HG03097 (cell line): ENCODE results near the gene CAMK2D.

Experiments
- ATAC-seq: cut with Tn5 transposase; IDR thresholded peaks from one replicate; pipeline ENCODE4 v1.9.1; 2021; ENCODE audit not compliant: unreplicated experiment, low FRiP score

Gene CAMK2D

DNA sequence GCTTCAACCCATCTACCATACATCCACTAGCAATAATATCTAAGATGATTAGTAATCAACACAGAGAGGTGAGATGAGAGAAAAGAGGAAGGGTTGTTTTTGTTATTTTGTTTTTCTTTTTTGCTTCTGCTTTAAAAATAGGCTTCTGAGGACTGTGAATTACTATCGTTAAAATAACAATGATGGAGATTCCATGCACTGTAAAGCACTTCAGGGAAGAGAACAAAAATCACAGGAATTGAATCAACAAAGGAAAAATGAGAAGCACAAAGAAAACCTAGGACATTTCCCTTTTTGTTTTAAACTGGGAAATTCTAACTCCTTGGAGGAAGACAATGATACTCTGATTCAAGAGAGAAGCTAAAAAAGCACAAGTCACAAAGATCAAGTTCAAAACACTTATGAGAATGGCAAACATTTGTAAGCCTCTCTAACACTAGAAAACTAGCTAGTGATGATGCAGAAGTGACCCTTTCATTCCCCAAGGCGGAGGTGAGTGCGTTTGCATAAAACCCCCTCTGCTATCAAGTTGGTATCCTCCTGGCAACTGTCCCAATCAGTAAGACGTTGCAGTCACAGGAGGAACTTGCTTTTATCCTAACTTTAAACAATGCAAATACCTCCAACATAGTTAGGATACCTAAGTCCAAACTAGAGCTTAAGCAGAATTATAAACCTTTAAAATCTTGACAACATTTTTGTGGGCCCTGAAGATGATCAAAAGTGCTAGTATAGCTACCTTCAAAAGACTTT, 308.5 kb downstream of the CAMK2D start:
- no peak for ATAC-seq

DNA sequence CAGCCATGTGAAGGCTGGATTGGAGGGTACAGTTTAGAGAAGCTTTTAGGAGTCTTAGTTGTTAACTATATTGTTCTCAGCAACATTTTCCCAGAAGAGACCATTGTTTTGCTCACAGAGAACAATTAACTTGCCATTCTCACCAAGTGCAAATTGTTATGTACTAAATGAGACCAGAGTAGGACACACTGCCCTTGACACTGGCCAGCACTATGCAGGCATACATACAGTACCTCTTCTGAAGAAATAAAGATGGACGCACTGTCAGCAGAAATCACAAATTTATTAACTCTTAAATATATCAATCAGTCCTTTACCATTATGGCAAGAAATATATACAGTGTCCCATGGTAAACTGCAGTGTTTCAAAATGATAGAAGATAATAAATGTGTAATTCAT, 309.4 kb downstream of the CAMK2D start:
- ATAC-seq = no peak

DNA sequence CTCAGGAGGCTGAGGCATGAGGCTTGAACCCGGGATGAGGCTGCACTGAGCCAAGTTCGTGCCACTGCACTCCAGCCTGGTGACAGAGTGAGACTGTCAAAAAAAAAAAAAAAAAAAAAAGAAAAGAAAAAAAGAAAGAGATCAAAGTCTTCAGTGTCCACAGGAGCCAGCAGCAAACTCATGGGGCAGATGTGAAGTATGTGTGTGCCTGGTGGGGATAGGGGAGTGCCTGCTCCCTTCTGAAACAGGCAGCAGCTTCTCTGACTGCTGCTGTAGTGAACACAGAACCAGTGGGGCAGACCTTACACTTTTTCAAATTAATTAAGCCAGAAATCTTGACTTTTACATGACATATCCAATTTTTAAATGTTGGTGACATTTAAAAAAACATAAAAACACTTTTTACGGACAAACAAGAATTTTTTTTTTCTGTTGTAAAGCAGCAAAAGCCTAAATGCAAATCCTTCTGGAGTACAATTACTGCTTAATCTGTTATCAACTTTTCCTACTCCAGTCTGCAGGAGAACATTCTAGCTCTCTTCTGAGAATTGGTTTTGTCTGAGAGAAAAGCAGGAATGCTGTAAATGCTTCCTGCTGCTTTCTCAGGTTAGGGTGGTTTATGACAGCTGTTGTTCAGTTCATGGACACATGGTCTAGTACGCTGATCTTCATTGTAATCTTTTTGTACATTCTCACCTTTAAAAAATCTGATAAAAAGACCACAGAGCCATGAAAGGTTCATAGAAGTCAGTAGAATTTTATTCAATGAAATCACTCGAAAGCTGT, 311.1 kb downstream of the CAMK2D start:
- ATAC-seq = no peak

DNA sequence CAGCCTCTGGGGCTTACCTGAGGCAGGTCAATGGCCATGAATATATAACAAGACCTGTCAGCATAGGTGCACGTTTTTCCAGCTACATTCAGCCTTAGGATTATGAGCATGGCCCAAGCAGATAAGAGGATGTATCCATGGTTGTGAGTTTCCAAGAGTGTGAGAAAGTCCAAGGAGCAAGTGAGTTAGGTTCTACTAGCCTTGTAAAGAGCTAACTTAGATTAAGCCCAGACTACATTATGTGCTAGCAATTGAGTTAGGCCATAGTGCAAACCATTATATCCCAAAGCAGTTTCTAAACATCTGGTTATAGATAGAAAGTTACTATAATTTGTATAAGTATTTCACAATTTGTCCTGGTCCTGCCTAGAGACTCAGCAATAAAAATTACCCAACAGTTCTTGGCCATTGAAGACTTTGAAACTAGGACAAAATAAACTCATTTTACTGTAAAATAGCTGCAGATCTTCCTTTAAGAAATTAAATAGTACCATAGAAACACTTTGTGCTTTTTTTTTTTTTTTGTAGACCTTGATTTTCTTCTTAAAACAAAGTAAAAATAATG, 312.0 kb downstream of the CAMK2D start:
- ATAC-seq = no peak

DNA sequence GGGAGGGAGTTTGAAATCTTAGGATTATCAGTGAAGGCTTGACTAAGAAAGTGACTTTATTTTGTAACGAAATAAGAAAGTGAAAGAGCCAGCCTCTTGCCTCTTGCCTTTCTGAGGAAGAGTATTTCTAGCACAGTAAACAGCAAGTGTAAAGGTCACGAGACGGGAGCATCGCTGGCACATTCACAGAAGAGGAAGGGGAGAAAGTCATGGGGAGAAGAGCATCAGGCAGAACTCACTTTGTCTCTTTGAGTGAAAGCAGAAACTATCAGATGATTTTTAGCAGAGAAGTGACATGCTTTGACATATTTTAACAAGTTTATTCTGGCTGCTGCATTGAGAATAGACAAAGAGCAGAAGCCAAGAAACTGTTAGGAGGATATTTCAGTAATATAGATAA, 313.8 kb downstream of the CAMK2D start:
- ATAC-seq = no peak

DNA sequence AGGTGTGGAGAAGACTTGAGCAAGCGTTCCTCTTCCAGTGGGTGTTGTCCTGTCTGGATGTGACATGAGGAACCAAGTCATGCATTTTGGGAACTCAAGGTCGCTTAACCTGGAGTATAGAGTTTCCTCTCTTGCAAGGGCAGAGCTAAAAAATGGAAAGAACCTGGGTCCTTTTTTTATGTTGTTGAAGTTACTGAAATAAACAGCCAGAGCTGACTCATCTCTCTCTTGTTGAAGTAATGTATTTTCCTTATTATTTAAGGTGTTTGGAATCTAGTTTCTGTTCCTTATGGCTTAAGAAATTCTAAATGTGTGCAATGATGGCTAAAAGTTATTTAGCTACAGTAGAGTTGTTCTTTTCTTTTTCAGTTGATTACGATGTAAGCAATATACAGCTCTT, 314.5 kb downstream of the CAMK2D start:
- ATAC-seq = no peak

DNA sequence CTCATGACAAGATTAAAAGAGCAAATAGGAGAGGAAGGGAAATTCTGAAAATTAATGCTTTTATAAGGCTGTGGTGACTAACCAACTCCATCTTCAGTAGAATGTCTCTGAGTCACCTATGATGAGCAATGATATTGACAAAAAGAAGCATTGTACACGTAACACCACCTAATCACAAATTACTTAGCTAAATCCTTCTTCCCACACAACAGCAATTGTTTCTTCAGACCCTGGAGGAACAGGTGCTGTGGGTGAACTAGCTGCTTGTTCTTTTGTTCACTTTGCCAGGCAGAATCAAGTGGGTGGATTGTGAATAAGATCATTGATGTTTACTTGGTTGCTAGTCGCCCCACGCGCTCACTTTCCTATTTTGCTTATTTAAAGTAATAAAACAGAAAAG, 315.5 kb downstream of the CAMK2D start:
- ATAC-seq = no peak

DNA sequence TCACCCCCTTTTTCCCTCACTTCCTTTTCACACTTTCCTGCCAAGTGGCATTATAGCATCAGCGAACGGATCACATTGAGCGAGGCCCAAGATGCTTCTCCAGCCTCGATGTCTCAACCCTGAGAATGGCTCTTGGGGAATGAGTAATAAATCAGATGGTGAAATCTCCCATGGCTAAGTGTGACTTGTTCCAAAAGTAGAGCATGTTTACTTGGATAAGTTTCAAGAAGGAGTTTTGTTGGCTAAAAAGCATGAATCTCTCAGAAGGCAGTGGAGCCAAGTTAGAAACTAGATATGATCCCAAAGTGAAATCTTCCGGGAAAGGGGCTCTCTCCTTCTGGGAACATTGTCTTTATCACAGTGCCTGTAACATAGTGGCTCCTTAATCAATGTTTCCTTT, 316.3 kb downstream of the CAMK2D start:
- no peak for ATAC-seq

DNA sequence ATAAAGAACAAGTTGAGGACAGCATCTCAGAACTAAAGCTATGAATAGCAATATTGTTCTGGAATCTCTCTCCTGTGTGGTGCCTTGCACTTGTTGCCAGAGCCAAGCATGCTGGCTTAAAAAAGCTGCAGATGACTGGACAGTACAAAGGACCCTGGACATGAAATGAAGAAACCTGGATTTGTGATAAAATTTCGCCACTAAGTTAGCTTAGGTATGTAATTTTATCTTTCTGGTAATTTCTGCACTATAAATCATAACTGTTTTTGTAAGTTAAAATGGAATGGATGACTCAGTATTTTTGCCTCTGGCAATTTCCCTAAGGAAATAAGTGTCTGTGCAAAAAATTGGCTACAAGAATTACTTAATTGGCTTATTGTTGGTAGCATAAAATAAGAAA, 317.2 kb downstream of the CAMK2D start:
- ATAC-seq = no peak

DNA sequence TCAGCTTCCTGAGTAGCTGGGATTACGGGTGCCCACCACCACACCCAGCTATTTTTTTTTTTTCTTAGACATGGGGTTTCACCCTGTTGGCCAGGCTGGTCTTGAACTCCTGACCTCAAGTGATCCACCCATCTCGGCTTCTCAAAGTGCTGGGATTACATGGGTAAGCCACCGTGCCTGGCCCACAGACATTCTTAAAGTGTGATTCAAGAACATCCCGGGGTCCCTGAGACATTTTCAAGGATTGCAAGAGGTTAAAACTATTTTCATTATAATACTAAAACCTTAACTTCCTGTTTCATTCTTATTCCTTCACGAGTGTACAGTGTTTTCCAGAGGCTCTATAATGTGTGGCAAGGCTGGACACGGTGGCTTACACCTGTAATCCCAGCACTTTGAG, 318.7 kb downstream of the CAMK2D start:
- no peak for ATAC-seq

DNA sequence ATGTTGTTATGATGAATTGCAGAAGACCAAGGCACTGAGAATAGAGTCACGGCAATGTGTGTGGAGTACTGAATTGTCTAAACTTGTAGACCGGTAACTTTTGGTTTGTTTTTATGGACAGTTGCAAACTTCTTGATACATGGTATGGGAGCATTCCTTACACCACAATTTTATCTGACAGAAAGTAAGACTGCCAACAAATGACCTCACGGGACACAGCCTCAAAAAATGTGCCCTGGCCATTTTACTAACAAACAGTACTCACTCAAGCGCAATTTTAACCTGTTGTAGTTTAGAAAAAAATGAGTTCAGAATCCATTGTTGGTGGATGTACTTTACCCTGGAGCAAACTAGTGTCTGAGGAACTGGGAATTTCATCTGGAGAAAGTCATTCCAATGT, 321.2 kb downstream of the CAMK2D start:
- ATAC-seq = no peak

DNA sequence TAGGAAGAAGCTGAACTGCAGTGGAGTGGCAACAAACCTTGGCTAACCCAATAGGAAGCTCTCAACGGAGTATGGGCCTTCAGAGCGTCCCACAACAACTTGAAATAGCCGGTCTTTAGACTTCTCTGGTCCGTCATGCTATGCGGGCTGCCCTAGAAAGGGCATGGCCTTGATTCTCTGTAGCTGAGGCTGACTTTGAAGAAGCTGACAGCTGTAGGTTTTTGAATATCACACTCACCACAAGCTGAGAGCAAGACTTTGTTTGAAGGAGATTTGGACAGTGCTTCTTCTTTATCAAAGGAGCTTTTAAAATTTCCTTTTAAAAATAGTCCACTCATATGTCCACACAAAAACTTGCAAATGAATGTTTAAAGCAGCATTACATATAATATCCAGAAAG, 322.9 kb downstream of the CAMK2D start:
- ATAC-seq = no peak

DNA sequence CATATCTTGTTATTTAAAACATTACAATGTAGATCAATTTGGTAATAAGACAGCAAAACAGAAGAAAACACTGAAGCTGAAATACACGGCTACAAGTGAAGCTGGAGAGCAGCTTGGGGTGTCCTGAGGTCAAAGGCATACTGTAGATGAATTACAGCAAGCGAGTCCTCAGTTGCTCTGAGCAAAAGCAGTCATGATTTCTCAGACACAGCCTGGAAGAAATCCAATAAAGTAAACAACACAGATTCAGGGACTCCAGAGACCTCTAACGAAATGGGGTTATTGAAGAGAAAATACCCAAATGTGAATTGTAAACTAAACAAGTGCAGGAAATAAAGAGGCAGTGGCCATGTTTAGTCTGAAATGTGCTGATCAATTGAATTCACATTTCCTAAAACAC, 324.4 kb downstream of the CAMK2D start:
- ATAC-seq = no peak

DNA sequence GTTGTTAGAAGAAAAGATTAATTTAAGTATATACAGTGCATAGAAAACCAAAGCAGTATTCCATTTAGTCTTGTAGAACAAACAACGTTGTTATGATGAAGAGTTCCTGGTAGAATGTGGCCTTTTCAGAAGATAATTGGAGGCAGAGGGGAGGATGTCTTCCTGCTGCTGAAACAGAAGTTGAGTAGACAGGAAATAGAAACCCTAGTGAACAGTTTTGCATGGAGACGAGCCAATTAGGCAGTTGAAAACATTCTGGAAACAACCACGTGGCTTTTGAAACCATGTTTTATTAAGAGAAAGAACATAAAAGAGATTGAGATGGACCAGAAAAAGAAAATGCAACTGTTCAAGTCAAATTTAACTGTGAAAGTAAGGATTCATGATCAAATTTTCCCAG, 325.2 kb downstream of the CAMK2D start:
- ATAC-seq = no peak

DNA sequence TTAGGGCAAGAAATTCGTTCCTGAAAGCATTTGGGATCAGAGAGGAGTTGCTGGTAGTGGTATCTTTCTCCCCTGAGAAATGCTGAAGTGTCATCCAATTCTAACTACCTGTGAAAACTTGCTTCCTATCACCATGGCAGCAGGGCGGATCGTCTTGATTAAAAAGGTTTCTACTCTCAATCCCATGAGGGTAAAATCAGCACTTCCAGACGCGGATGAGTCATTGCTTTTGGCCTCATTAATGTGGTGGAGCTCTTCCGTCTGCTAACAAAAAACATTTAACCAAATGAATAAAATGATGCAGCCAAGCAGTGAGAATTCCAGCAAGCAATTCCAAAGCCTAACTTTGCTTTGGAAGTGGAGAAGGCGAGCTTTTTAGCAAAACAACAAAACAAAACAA, 325.6 kb downstream of the CAMK2D start:
- no peak for ATAC-seq

DNA sequence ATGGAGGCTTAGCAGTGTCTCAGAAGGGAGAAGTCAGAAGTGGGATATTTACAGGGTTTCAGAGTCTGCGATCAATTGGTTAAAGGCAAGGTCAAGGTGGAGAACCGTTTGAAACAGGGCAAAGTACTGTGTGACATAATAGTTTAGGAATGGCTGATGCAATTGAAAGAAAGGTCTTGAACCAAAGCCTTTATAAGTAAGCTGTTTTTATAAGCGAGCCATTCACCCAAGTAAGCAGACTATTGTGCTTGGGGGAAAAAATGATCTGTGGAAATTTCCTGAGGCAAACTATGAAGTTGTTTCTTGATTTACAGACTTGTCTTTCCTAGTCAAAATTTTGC, 327.3 kb downstream of the CAMK2D start:
- ATAC-seq = no peak

DNA sequence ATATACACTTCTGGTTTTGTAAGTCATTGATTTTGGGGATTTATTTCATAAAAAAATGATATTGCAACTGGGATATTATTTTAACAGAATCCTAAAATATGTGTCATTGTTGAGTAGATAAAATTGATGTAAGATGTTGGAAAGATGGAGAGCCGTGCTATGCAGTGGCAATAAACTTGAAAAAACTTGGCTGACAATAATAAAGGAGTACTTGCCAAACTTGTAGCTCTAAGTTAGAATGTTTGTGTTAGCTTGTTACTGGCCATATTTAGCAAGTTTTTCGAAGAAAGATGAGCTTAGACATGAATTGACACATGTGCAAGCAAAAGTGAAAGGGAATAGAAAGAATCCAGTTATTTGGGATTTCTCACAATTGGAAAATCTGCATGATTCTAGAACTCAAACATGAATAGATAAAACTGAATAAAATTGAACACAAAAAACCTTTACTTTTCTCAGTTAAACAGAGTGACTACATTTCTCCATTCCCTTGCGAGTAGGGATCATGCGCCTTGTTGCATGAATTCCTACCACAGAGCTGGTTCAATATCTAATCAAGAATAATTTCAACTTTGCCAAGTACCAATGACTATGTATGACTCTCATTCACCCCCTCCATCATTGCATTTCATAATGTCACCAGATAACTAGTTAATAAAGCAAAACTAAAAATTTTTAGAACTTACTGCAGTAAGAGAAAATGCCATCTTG, 327.8 kb downstream of the CAMK2D start:
- no peak for ATAC-seq

DNA sequence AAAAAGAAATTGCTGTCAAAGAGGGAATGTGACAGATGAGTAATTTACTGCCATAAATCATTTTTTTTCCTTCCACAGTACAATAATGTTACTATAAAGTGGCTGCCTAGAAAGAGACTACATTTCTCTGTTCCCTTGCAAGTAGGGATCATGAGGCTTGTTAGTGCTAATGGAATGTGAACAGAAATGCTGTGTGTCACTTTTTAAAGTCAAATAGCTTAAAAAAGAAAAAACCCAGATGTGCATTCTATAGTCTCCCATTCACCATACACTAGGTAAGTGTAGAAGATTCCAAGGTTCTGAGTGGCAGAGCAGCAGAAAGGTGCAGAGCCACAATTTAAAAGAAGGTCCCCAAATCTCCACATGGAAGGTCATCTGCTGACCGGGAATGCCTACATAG, 328.4 kb downstream of the CAMK2D start:
- no peak for ATAC-seq

DNA sequence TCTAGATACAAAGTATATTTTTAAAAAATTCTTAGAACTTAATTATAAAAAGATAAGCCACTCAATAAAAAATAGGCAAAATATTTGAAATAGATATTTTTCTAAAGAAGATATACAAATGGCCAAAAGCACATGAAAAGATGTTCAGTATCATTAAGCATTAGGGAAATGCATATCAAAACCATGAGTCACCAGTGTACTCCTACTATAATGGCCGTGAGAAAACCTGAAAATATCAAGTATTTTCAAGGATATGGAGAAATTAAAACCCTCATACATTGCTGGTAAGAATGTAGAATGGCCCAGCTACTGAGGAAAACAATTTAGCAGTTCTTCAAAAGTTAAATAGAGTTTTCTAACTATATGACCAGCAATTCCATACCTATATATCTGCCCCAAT, 337.9 kb downstream of the CAMK2D start:
- no peak for ATAC-seq

DNA sequence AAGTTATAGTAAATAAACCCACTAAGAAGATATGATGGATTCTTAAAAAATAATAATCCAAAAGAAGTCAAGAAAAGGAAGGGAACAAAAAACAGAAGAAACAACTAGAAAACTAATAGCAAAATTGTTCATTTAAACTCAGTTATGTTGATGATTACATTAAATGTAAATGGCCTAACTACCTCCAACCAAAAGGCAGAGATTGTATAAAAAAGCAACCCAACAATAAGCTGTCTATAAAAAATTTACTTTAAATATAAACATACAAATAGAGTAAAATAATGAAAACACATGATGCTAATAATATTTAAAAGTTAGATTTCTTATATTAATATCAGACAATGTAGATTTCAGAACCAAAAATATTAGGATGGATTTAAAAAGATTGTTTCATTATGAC, 340.6 kb downstream of the CAMK2D start:
- no peak for ATAC-seq

DNA sequence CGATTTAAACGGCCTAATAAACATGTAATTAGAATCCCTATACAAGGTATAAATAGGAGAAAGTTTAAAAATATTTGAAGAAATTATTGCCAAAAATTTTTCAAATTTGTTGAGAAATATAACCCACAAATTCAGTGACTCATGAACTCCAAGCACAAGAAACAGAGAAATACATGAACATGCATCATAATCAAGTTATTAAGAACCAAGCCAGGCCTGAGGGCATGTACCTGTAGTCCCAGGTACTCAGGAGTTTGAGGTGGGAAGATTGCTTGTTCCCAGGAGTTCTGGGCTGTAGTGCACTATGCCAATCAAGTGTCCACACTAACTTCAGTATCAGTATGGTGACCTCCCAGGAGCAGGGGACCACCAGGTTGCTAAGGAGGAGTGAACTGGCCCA, 341.9 kb downstream of the CAMK2D start:
- no peak for ATAC-seq
